IMR-90 (cell line): Measurements from ENCODE around the gene PSME4. TPM values are rescaled to one million over a fixed set of nuclear protein-coding genes. Genes with fewer than 3 reads are reported as not detected.
A peak's percentile ranks its signal among the peaks of the same experiment; 100 is the strongest.

Experiments used
- ATAC-seq: fragments of 200-7000 bp; cut with Tn5 transposase; 2 replicates; pipeline ENCODE4 v1.9.1; 2020; ENCODE audit warnings: low read depth, mild to moderate bottlenecking, moderate library complexity
- BruUV-seq: library from RNA; stranded (reverse); fragments of 400-500 nt; replicated peaks from 2 replicates; lab custom pipeline; 2021; lab: Mats Ljungman, UMichigan
- CTCF ChIA-PET: fragments of 300-600 bp; formaldehyde crosslinking; extraction: SDS; loops from one replicate; lab custom pipeline; 2021; ENCODE audit warnings: antibody characterized with exemption; lab: Yijun Ruan, JAX
- POLR2A ChIA-PET: fragments of 300-600 bp; sonication (Branson Sonifier 250); formaldehyde crosslinking; loops from one replicate; lab custom pipeline; 2022; ENCODE audit warnings: antibody characterized with exemption; ENCODE audit not compliant: unreplicated experiment; lab: Charles Lee
- DNase-seq: peaks from one replicate; pipeline ENCODE4 v3.0.0; 2013
- H2AFZ ChIP-seq: replicated peaks from 2 replicates; pipeline ENCODE3; 2013; ENCODE audit warnings: low read length, mild to moderate bottlenecking; ENCODE audit not compliant: poor library complexity
- H2AK5ac ChIP-seq: 2 replicates; pipeline ENCODE4 v1.6.1; 2013; ENCODE audit warnings: low read depth, low read length, inconsistent platforms
- H2AK9ac ChIP-seq: replicated peaks from 2 replicates; pipeline ENCODE3; 2013; ENCODE audit warnings: mild to moderate bottlenecking, low read depth, low read length, moderate library complexity; ENCODE audit not compliant: poor library complexity
- H2BK120ac ChIP-seq: 2 replicates; pipeline ENCODE4 v1.6.1; 2013; ENCODE audit warnings: low read depth, low read length, inconsistent platforms
- H2BK15ac ChIP-seq: 3 replicates; pipeline ENCODE4 v1.6.1; 2013; ENCODE audit warnings: low read depth, low read length, inconsistent platforms
- H2BK20ac ChIP-seq: 2 replicates; pipeline ENCODE4 v1.6.1; 2013; ENCODE audit warnings: low read depth, mild to moderate bottlenecking, inconsistent platforms, low read length, moderate library complexity
- H2BK5ac ChIP-seq: 2 replicates; pipeline ENCODE4 v1.6.1; 2013; ENCODE audit warnings: mild to moderate bottlenecking, low read depth, low read length, inconsistent platforms; ENCODE audit not compliant: poor library complexity, severe bottlenecking
- H3K14ac ChIP-seq: replicated peaks from 2 replicates; pipeline ENCODE4 v1.6.1; 2013; ENCODE audit warnings: low read depth, low read length, inconsistent platforms
- H3K18ac ChIP-seq: 2 replicates; pipeline ENCODE4 v1.6.1; 2013; ENCODE audit warnings: low read depth, low read length, control low read depth
- H3K23ac ChIP-seq: 2 replicates; pipeline ENCODE4 v1.6.1; 2013; ENCODE audit warnings: low read depth, low read length, inconsistent platforms
- H3K27ac ChIP-seq: 2 replicates; pipeline ENCODE4 v1.5.1; 2013; ENCODE audit warnings: mild to moderate bottlenecking, control low read depth, low read length; ENCODE audit not compliant: insufficient read depth
- H3K27me3 ChIP-seq: 2 replicates; pipeline ENCODE4 v1.6.1; 2013; ENCODE audit warnings: low read length; ENCODE audit not compliant: control insufficient read depth, insufficient read depth
- H3K36me3 ChIP-seq: 2 replicates; pipeline ENCODE4 v1.6.1; 2013; ENCODE audit warnings: low read length, mixed read lengths; ENCODE audit not compliant: control insufficient read depth, insufficient read depth
- H3K4ac ChIP-seq: 2 replicates; pipeline ENCODE4 v1.6.1; 2013; ENCODE audit warnings: low read depth, low read length, inconsistent platforms
- H3K4me1 ChIP-seq: 2 replicates; pipeline ENCODE4 v1.6.1; 2013; ENCODE audit warnings: low read length, mixed read lengths; ENCODE audit not compliant: control insufficient read depth, insufficient read depth
- H3K4me2 ChIP-seq: 2 replicates; pipeline ENCODE4 v1.6.1; 2013; ENCODE audit warnings: low read depth, mild to moderate bottlenecking, control low read depth, low read length, moderate library complexity
- H3K4me3 ChIP-seq: 2 replicates; pipeline ENCODE4 v1.5.1; 2013; ENCODE audit warnings: low read depth, mild to moderate bottlenecking, control low read depth, low read length, moderate library complexity; ENCODE audit not compliant: insufficient read depth
- H3K56ac ChIP-seq: 2 replicates; pipeline ENCODE4 v1.6.1; 2013; ENCODE audit warnings: low read length, inconsistent platforms; ENCODE audit not compliant: insufficient read depth; ENCODE audit errors: extremely low read depth
- H3K79me1 ChIP-seq, 2 experiments: 2 replicates each; pipeline ENCODE4 v1.6.1; 2013; ENCODE audit warnings: low read length in 2 of 2, inconsistent platforms in 1 of 2, low read depth in 1 of 2
- H3K9ac ChIP-seq: 2 replicates; pipeline ENCODE4 v1.6.1; 2013; ENCODE audit warnings: low read depth, low read length, control low read depth
- H3K9me1 ChIP-seq: 2 replicates; pipeline ENCODE4 v1.6.1; 2013; ENCODE audit warnings: low read length, inconsistent platforms; ENCODE audit not compliant: insufficient read depth
- H3K9me3 ChIP-seq: 2 replicates; pipeline ENCODE4 v1.6.1; 2013; ENCODE audit warnings: low read length; ENCODE audit not compliant: control insufficient read depth, insufficient read depth
- H4K20me1 ChIP-seq: 2 replicates; pipeline ENCODE4 v1.6.1; 2013; ENCODE audit warnings: low read length, inconsistent platforms; ENCODE audit not compliant: insufficient read depth
- H4K5ac ChIP-seq: 2 replicates; pipeline ENCODE4 v1.6.1; 2013; ENCODE audit warnings: mild to moderate bottlenecking, low read depth, low read length, control low read depth
- H4K8ac ChIP-seq, 2 experiments: 2 replicates each; pipeline ENCODE4 v1.6.1; 2013; ENCODE audit warnings: low read depth in 2 of 2, low read length in 2 of 2, control low read depth in 1 of 2, inconsistent platforms in 1 of 2
- H4K91ac ChIP-seq: 2 replicates; pipeline ENCODE4 v1.6.1; 2013; ENCODE audit warnings: low read depth, low read length, inconsistent platforms; ENCODE audit not compliant: insufficient read depth
- FOS ChIP-seq: fragments of 150-350 bp; IDR thresholded peaks from 2 replicates; pipeline ENCODE4 v1.6.1; 2016; ENCODE audit warnings: low read depth, low read length
- MXI1 ChIP-seq: IDR thresholded peaks from 2 replicates; pipeline ENCODE4 v1.6.1; 2012; ENCODE audit warnings: low read depth, mild to moderate bottlenecking, low read length, moderate library complexity, borderline replicate concordance
- WGBS, 2 experiments: methylation state at CpG; one replicate each; pipeline versions ENCODE4 v1.1.5 to v1.1.7; 2013; ENCODE audit warnings: missing lambda C conversion rate in 2 of 2; ENCODE audit not compliant: insufficient read length in 1 of 2; ENCODE audit errors: extremely low coverage in 2 of 2; 5-methylcytosine and 5-hydroxymethylcytosine counted together
- dilution Hi-C: fragments of 300-500 bp; cut with HindIII; formaldehyde crosslinking; loops from one replicate; pipeline ENCODE4 v1.14.3; 2018; ENCODE audit warnings: low sequenced_read_pairs; ENCODE audit not compliant: unreplicated experiment
- in situ Hi-C: fragments of 300-500 bp; cut with MboI; formaldehyde crosslinking; loops from 3 replicates; pipeline ENCODE4 v1.14.3; 2019; ENCODE audit warnings: low sequenced_read_pairs, inconsistent platforms, mixed read lengths
- intact Hi-C: fragments of 100-400 bp; cut with micrococcal nuclease; formaldehyde crosslinking; loops from 2 replicates; pipeline ENCODE4 v1.10.0; 2022
- polyA plus RNA-seq, 3 experiments: library from polyadenylated mRNA; depleted of rRNA; stranded (reverse); fragments of >200 nt; gene quantifications; 2 replicates each; pipeline ENCODE4 v1.2.3, GENCODE V29; 2012; ENCODE audit warnings: low replicate concordance in 1 of 3
- total RNA-seq: library from RNA; depleted of rRNA; stranded (reverse); fragments of >200 nt; gene quantifications from 2 replicates; pipeline ENCODE4 v1.2.3, GENCODE V29; 2012
- TF ChIP-seq, protein P1 (sequence below): fragments of 150-350 bp; IDR thresholded peaks from 2 replicates; pipeline ENCODE4 v1.6.1; 2016; ENCODE audit warnings: low read depth, mild to moderate bottlenecking, low read length, moderate library complexity, borderline replicate concordance

PSME4 gene
- total and polyA plus RNA-seq, 2 of the 4 experiments (the other 2 are of a cell fraction) = 28.2 to 61.3 TPM

DNA sequence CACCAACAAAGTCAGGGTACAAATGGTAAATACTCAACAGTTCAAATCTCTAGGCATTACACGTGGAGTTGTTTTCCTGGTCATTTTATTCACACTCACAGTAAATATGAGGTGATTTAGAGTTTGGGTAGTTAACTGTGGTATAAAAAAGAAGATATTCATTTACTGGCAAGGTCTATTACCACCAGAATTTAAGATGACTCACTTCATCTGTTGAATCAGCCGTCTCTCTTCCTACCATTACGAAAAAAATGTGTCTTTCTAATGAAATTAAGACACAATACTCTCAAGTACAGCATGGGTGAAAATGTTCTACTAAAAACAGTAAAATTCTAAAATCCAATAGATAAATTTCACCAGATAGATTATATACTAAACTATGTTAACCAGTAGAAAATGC is 90.0 kb downstream of the PSME4 start:
- Histone ChIP-seq H2BK15ac (no peak overlapping the region), H3K56ac (no peak overlapping the region), H3K27ac (no peak overlapping the region), H3K4me3 (no peak overlapping the region), H3K79me1 (peaks cover 19 to 21% of the 10 kb centered on the region in 2 experiments), H3K14ac (no peak overlapping the region), H4K91ac (no peak overlapping the region), H3K23ac (no peak overlapping the region), H3K4me2 (no peak overlapping the region), H2AK9ac (no peak overlapping the region), H2BK5ac (peak overlapping the region; percentile 62), H4K8ac (no peak overlapping the region), H3K4ac (no peak overlapping the region), H2BK120ac (no peak overlapping the region), H3K9me1 (no peaks in the 10 kb centered on the region), H3K4me1 (peaks cover 2% of the 10 kb centered on the region; the same call in 1 of the 2 replicates), H4K5ac (no peak overlapping the region), H3K18ac (no peak overlapping the region), H3K36me3 (peaks cover 24% of the 10 kb centered on the region), H3K9me3 (no peaks in the 10 kb centered on the region), H2BK20ac (no peak overlapping the region), H3K27me3 (no peaks in the 10 kb centered on the region), H2AFZ (no peak overlapping the region), H4K20me1 (no peaks in the 10 kb centered on the region), H3K9ac (no peak overlapping the region), H2AK5ac (no peak overlapping the region)
- intact Hi-C loops = no loop called here
- CTCF ChIA-PET = no interaction called here
- dilution Hi-C loops = no loop called here
- peak; percentile 58 for ATAC-seq
- BruUV-seq = no TSS peak
- POLR2A ChIA-PET = no interaction called here
- in situ Hi-C loops = no loop called here
- peak; percentile 79 for DNase-seq
- no CpG with 5 or more reads among the region's 3 CpGs for WGBS, 2 experiments
- TF ChIP-seq FOS (peak; percentile 55; the same call in 1 of the 2 replicates), MXI1 (no peak)
- TF ChIP-seq, protein P1, sequence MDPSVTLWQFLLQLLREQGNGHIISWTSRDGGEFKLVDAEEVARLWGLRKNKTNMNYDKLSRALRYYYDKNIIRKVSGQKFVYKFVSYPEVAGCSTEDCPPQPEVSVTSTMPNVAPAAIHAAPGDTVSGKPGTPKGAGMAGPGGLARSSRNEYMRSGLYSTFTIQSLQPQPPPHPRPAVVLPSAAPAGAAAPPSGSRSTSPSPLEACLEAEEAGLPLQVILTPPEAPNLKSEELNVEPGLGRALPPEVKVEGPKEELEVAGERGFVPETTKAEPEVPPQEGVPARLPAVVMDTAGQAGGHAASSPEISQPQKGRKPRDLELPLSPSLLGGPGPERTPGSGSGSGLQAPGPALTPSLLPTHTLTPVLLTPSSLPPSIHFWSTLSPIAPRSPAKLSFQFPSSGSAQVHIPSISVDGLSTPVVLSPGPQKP = no peak
